GM18867 (cell line): Measurements from ENCODE around the gene CANX.

Experiments used
- ATAC-seq: cut with Tn5 transposase; IDR thresholded peaks from one replicate; pipeline ENCODE4 v1.9.1; 2021; ENCODE audit warnings: mild to moderate bottlenecking, moderate library complexity; ENCODE audit not compliant: unreplicated experiment

Gene CANX

GRCh38 chr5:179773686-179774040 lies 74.9 kb downstream of the CANX start:
- no peak for ATAC-seq

- ATAC-seq = no peak
These were observed 75.7 kb downstream of the CANX start for GRCh38 chr5:179774442-179774841.

- ATAC-seq = no peak
These were observed 77.7 kb downstream of the CANX start for GRCh38 chr5:179776411-179776938.

- no peak for ATAC-seq
These were observed 78.7 kb downstream of the CANX start for GRCh38 chr5:179777456-179777855.

- no peak for ATAC-seq
These were observed 79.1 kb downstream of the CANX start for GRCh38 chr5:179777909-179778308.

GRCh38 chr5:179778591-179778990 lies 79.8 kb downstream of the CANX start:
- no peak for ATAC-seq

- ATAC-seq = no peak
These were observed 81.1 kb downstream of the CANX start for GRCh38 chr5:179779826-179780225.

- no peak for ATAC-seq
These were observed 81.6 kb downstream of the CANX start for GRCh38 chr5:179780362-179780761.
